Common myeloid progenitor, CD34-positive (primary cell): ENCODE measurements around the gene PCIF1.
"Not testable (repeated sequence)": the region's sequence is repeated elsewhere in the genome, so short reads cannot be mapped to it uniquely, and the experiment has no call there.

Experiments used
- CTCF ChIA-PET: fragments of 350-600 bp; sonication (Branson Sonifier 250); formaldehyde crosslinking; loops from one replicate; lab custom pipeline; 2021; ENCODE audit warnings: antibody characterized with exemption; lab: Charles Lee
- POLR2A ChIA-PET: fragments of 350-600 bp; sonication (Branson Sonifier 250); formaldehyde crosslinking; loops from one replicate; lab custom pipeline; 2021; ENCODE audit warnings: antibody characterized with exemption; lab: Charles Lee
- DNase-seq, 3 donors: peaks; one replicate each; pipeline versions ENCODE4 v3.0.0 to v3.0.0-alpha.2; 2013
- H3K27ac ChIP-seq, 2 experiments: 1 replicate in 1 of 2; 2 replicates in 1 of 2; pipeline ENCODE4 v1.7.0; 2013; ENCODE audit warnings: inconsistent platforms in 2 of 2, low read length in 2 of 2, mild to moderate bottlenecking in 2 of 2, low read depth in 1 of 2, moderate library complexity in 1 of 2; ENCODE audit not compliant: severe bottlenecking in 2 of 2, insufficient read depth in 1 of 2, poor library complexity in 1 of 2
- H3K27me3 ChIP-seq, 5 experiments: replicated peaks in 2 of 5; 1 replicate in 3 of 5; 2 replicates in 2 of 5; pipeline versions ENCODE4 v1.6.1 to v1.7.0; 2013; ENCODE audit warnings: low read length in 4 of 5, mild to moderate bottlenecking in 2 of 5, moderate library complexity in 2 of 5, inconsistent platforms in 1 of 5; ENCODE audit not compliant: insufficient read depth in 5 of 5, control insufficient read depth in 4 of 5
- H3K36me3 ChIP-seq, 4 experiments: 1 replicate in 2 of 4; 2 replicates in 2 of 4; pipeline versions ENCODE4 v1.6.1 to v1.7.0; 2013; ENCODE audit warnings: low read length in 3 of 4, control low read depth in 1 of 4, mild to moderate bottlenecking in 1 of 4; ENCODE audit not compliant: control insufficient read depth in 4 of 4, insufficient read depth in 4 of 4
- H3K4me1 ChIP-seq, 4 experiments: 1 replicate in 3 of 4; 2 replicates in 1 of 4; pipeline versions ENCODE4 v1.6.1 to v1.7.1; 2013; ENCODE audit warnings: low read length in 3 of 4, mild to moderate bottlenecking in 3 of 4, control low read depth in 1 of 4, inconsistent platforms in 1 of 4, moderate library complexity in 1 of 4; ENCODE audit not compliant: control insufficient read depth in 4 of 4, insufficient read depth in 4 of 4; ENCODE audit errors: control extremely low read depth in 1 of 4
- H3K4me3 ChIP-seq, 7 experiments: 1 replicate in 4 of 7; 2 replicates in 3 of 7; pipeline versions ENCODE4 v1.5.1 to v1.7.0; 2013; ENCODE audit warnings: mild to moderate bottlenecking in 7 of 7, low read length in 6 of 7, moderate library complexity in 6 of 7, inconsistent platforms in 2 of 7, low read depth in 2 of 7, control low read depth in 1 of 7; ENCODE audit not compliant: insufficient read depth in 4 of 7, control insufficient read depth in 1 of 7; ENCODE audit errors: extremely low read depth in 1 of 7
- H3K9me3 ChIP-seq, 5 experiments: 1 replicate in 4 of 5; 2 replicates in 1 of 5; pipeline versions ENCODE4 v1.6.1 to v1.7.1; 2013; ENCODE audit warnings: low read length in 4 of 5, mild to moderate bottlenecking in 2 of 5, inconsistent platforms in 1 of 5, low read depth in 1 of 5, moderate library complexity in 1 of 5; ENCODE audit not compliant: control insufficient read depth in 4 of 5, insufficient read depth in 2 of 5; ENCODE audit errors: control extremely low read depth in 1 of 5
- WGBS: methylation state at CpG from one replicate; pipeline ENCODE4 v1.1.5; 2013; ENCODE audit not compliant: insufficient coverage; 5-methylcytosine and 5-hydroxymethylcytosine counted together

Gene PCIF1

GRCh38 chr20:45897289-45897688, 37.2 kb upstream of the PCIF1 start:
- WGBS: 100% methylated on average over 1 of the region's 2 CpGs
- Histone ChIP-seq H3K36me3 (peaks cover 11 to 68% (median 42%) of the 10 kb centered on the region in 4 experiments), H3K4me1 (peaks cover 3 to 10% (median 8%) of the 10 kb centered on the region in 4 experiments), H3K27me3 (no peaks in the 10 kb centered on the region), H3K9me3 (no peaks in the 10 kb centered on the region), H3K4me3 (no peak overlapping the region), H3K27ac (no peak overlapping the region)
- DNase-seq: no peak
- POLR2A ChIA-PET: no interaction called here
- CTCF ChIA-PET: interaction anchor here (0.9 to 1.1 kb wide), 3 partner anchors 10 to 63 kb away, joined by 3 read pairs; partner anchors contain the start of gene SPATA25

GRCh38 chr20:45897692-45898091, 36.8 kb upstream of the PCIF1 start:
- no peak for DNase-seq
- Histone ChIP-seq H3K9me3 (no peaks in the 10 kb centered on the region), H3K27me3 (no peaks in the 10 kb centered on the region), H3K27ac (no peak overlapping the region), H3K4me1 (peaks cover 0 to 6% (median 4%) of the 10 kb centered on the region in 4 experiments), H3K4me3 (no peak overlapping the region), H3K36me3 (peaks cover 11 to 67% (median 43%) of the 10 kb centered on the region in 4 experiments)
- WGBS: 92% methylated on average over 6 of the region's 7 CpGs
- CTCF ChIA-PET: interaction anchor here (1.0 to 2.1 kb wide), 2 partner anchors 10 to 98 kb away, joined by 6 to 11 read pairs; no protein-coding TSS in a partner anchor
- POLR2A ChIA-PET: no interaction called here

- WGBS: 95% methylated on average over 9 of the region's 12 CpGs
- H3K27ac ChIP-seq: no peak overlapping the region
- no peak for DNase-seq
- ChIA-PET POLR2A (interaction anchor here (0.7 kb wide), 1 partner anchor 792 kb away, joined by 3 read pairs; no protein-coding TSS in a partner anchor), CTCF (interaction anchor here (0.9 to 2.1 kb wide), 5 partner anchors 8 to 99 kb away, joined by 3 to 11 read pairs (median 4); no protein-coding TSS in a partner anchor)
- H3K36me3 ChIP-seq: peaks cover 11 to 62% (median 40%) of the 10 kb centered on the region in 4 experiments
- no peaks in the 10 kb centered on the region for H3K27me3 ChIP-seq
- no peaks in the 10 kb centered on the region for H3K9me3 ChIP-seq
- no peak overlapping the region for H3K4me3 ChIP-seq
- H3K4me1 ChIP-seq: peaks cover 0 to under 1% (median under 1%) of the 10 kb centered on the region in 4 experiments
Measured at GRCh38 chr20:45898285-45898684, 36.2 kb upstream of the PCIF1 start.

- Histone ChIP-seq H3K27ac (no peak overlapping the region), H3K9me3 (no peaks in the 10 kb centered on the region), H3K27me3 (no peaks in the 10 kb centered on the region), H3K4me3 (no peak overlapping the region), H3K4me1 (no peaks in the 10 kb centered on the region), H3K36me3 (peaks cover 6 to 55% (median 36%) of the 10 kb centered on the region in 4 experiments)
- no peak for DNase-seq
- ChIA-PET POLR2A (interaction anchor here (0.6 kb wide), 1 partner anchor 43 kb away, joined by 3 read pairs; no protein-coding TSS in a partner anchor), CTCF (interaction anchor here (0.8 to 2.1 kb wide), 5 partner anchors 9 to 100 kb away, joined by 3 to 11 read pairs (median 4); no protein-coding TSS in a partner anchor)
- WGBS: 90% methylated on average over 5 of the region's 13 CpGs
Measured at GRCh38 chr20:45899046-45899835, 35.2 kb upstream of the PCIF1 start.

- peaks cover 3 to 44% (median 29%) of the 10 kb centered on the region in 4 experiments for H3K36me3 ChIP-seq
- CTCF ChIA-PET: interaction anchor here (2.7 kb wide), 1 partner anchor 10 kb away, joined by 11 read pairs; the partner anchor contains the start of genes CTSA and NEURL2
Measured at GRCh38 chr20:45901332-45901731, 33.2 kb upstream of the PCIF1 start.

GRCh38 chr20:45902199-45902701, 32.2 kb upstream of the PCIF1 start:
- peaks cover 0 to 8% (median 1%) of the 10 kb centered on the region in 4 experiments for H3K4me1 ChIP-seq
- H3K27me3 ChIP-seq: no peaks in the 10 kb centered on the region
- POLR2A ChIA-PET: no interaction called here
- H3K27ac ChIP-seq: no peak overlapping the region
- CTCF ChIA-PET: interaction anchor here (1.3 to 2.7 kb wide), 2 partner anchors 11 to 103 kb away, joined by 3 to 11 read pairs; partner anchors contain the start of genes CTSA and NEURL2
- WGBS: 97% methylated on average over 14 of the region's 14 CpGs
- H3K9me3 ChIP-seq: no peaks in the 10 kb centered on the region
- H3K36me3 ChIP-seq: peaks cover 2 to 38% (median 24%) of the 10 kb centered on the region in 4 experiments
- no peak overlapping the region for H3K4me3 ChIP-seq
- no peak for DNase-seq

More at GRCh38 chr20:45901332-45901731, 33.2 kb upstream of the PCIF1 start:
- DNase-seq, H3K27me3 ChIP-seq, H3K27ac ChIP-seq, H3K9me3 ChIP-seq, H3K4me3 ChIP-seq, H3K4me1 ChIP-seq, POLR2A ChIA-PET: not testable (repeated sequence)
- 100% methylated on average over 3 of the region's 6 CpGs for WGBS
